Osteoblast (primary cell): ENCODE results near the gene ZNF839. TPM values are rescaled to one million over a fixed set of nuclear protein-coding genes. Genes with fewer than 3 reads are reported as not detected.

Source experiments
- DNase-seq: peaks from one replicate; pipeline ENCODE4 v3.0.0; 2011; ENCODE audit warnings: low spot score, mixed read lengths; ENCODE audit not compliant: insufficient read length; ENCODE audit errors: missing footprints
- H2AFZ ChIP-seq: 2 replicates; pipeline ENCODE4 v1.6.0; 2011; ENCODE audit warnings: mild to moderate bottlenecking, low read length
- H3K27ac ChIP-seq: 2 replicates; pipeline ENCODE4 v1.5.1; 2011; ENCODE audit warnings: mild to moderate bottlenecking, low read depth, low read length, moderate library complexity
- H3K27me3 ChIP-seq: 2 replicates; pipeline ENCODE4 v1.6.0; 2012; ENCODE audit warnings: mild to moderate bottlenecking, control low read depth, inconsistent platforms, low read length, moderate library complexity; ENCODE audit not compliant: insufficient read depth
- H3K36me3 ChIP-seq: 2 replicates; pipeline ENCODE4 v1.5.1; 2011; ENCODE audit warnings: mild to moderate bottlenecking, low read length, control low read depth, moderate library complexity; ENCODE audit not compliant: insufficient read depth
- H3K4me1 ChIP-seq: 2 replicates; pipeline ENCODE4 v1.5.1; 2011; ENCODE audit warnings: mild to moderate bottlenecking, low read length, control low read depth, moderate library complexity; ENCODE audit not compliant: insufficient read depth
- H3K4me2 ChIP-seq: 2 replicates; pipeline ENCODE4 v1.6.0; 2011; ENCODE audit warnings: mild to moderate bottlenecking, low read length; ENCODE audit not compliant: insufficient read depth
- H3K4me3 ChIP-seq: fragments of 200-600 bp; sonication (generic); 3 replicates; pipeline ENCODE4 v1.5.1; 2012; ENCODE audit warnings: mild to moderate bottlenecking, low read length, inconsistent platforms; ENCODE audit not compliant: insufficient read depth
- H3K79me2 ChIP-seq: 2 replicates; pipeline ENCODE4 v1.6.0; 2012; ENCODE audit warnings: mild to moderate bottlenecking, low read length, control low read depth, inconsistent platforms; ENCODE audit not compliant: insufficient read depth
- H3K9me3 ChIP-seq: 2 replicates; pipeline ENCODE4 v1.5.1; 2011; ENCODE audit warnings: low read depth, low read length, control low read depth
- H4K20me1 ChIP-seq: 2 replicates; pipeline ENCODE4 v1.6.0; 2012; ENCODE audit warnings: mild to moderate bottlenecking, low read length, control low read depth; ENCODE audit not compliant: insufficient read depth
- CTCF ChIP-seq: IDR thresholded peaks from 2 replicates; pipeline ENCODE4 v1.5.1; 2011; ENCODE audit warnings: mild to moderate bottlenecking, low read depth, low read length, moderate library complexity; ENCODE audit errors: extremely low read depth
- total RNA-seq: library from RNA; depleted of rRNA; stranded (reverse); fragments of >200 nt; gene quantifications from 2 replicates; pipeline ENCODE4 v1.2.3, GENCODE V29; 2012

ZNF839 gene
- total RNA-seq, 1 donor: 7.2 TPM

GRCh38 chr14:102338724-102339123, 19.2 kb downstream of the ZNF839 start:
- TF ChIP-seq CTCF: no peak
- no peak overlapping the region for H3K27ac ChIP-seq
- no peaks in the 10 kb centered on the region for H3K4me1 ChIP-seq
- H3K36me3 ChIP-seq: peaks cover 40% of the 10 kb centered on the region
- no peak overlapping the region for H2AFZ ChIP-seq
- H3K4me2 ChIP-seq: no peak overlapping the region
- H3K9me3 ChIP-seq: no peaks in the 10 kb centered on the region
- H4K20me1 ChIP-seq: no peaks in the 10 kb centered on the region
- no peaks in the 10 kb centered on the region for H3K79me2 ChIP-seq
- H3K4me3 ChIP-seq: no peak overlapping the region
- no peak for DNase-seq
- H3K27me3 ChIP-seq: no peaks in the 10 kb centered on the region

- H3K36me3 ChIP-seq: peaks cover 53% of the 10 kb centered on the region
- H3K27me3 ChIP-seq: no peaks in the 10 kb centered on the region
- H3K4me1 ChIP-seq: no peaks in the 10 kb centered on the region
- no peaks in the 10 kb centered on the region for H3K9me3 ChIP-seq
- no peak for DNase-seq
- H3K79me2 ChIP-seq: no peaks in the 10 kb centered on the region
- H2AFZ ChIP-seq: no peak overlapping the region
- H3K4me3 ChIP-seq: no peak overlapping the region
- H3K4me2 ChIP-seq: no peak overlapping the region
- no peak for TF ChIP-seq CTCF
- H4K20me1 ChIP-seq: no peaks in the 10 kb centered on the region
- H3K27ac ChIP-seq: no peak overlapping the region
Observed at GRCh38 chr14:102341566-102341965, 22.0 kb downstream of the ZNF839 start.

DNA sequence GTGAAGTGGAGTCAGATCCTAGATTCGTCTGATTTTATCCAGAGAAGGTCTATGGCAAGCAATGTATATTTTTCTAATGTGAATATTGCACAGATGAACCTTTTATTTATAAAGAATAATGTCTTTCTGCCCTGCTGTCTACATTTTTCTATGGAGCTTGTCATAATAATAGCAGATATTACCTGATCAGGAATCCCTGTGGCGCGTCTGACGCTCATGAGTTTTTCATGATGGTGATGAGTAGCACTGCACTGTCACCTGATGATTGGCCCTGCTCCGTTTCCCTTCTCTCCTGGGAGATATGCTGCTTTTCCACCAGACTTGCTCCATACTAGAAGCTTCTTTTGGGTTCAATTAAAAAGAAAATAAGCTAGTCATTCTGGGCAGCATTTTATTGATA, 22.7 kb downstream of the ZNF839 start:
- H3K4me2 ChIP-seq: no peak overlapping the region
- no peaks in the 10 kb centered on the region for H3K79me2 ChIP-seq
- DNase-seq: no peak
- TF ChIP-seq CTCF: no peak
- H3K27ac ChIP-seq: no peak overlapping the region
- H4K20me1 ChIP-seq: no peaks in the 10 kb centered on the region
- H3K4me1 ChIP-seq: no peaks in the 10 kb centered on the region
- H3K36me3 ChIP-seq: peaks cover 54% of the 10 kb centered on the region
- no peaks in the 10 kb centered on the region for H3K27me3 ChIP-seq
- H3K4me3 ChIP-seq: no peak overlapping the region
- no peaks in the 10 kb centered on the region for H3K9me3 ChIP-seq
- H2AFZ ChIP-seq: no peak overlapping the region

- H3K36me3 ChIP-seq: peaks cover 57% of the 10 kb centered on the region
Observed at GRCh38 chr14:102344084-102344483, 24.5 kb downstream of the ZNF839 start.

More at GRCh38 chr14:102344084-102344483, 24.5 kb downstream of the ZNF839 start:
- Histone ChIP-seq H3K27ac (no peak overlapping the region), H3K27me3 (no peaks in the 10 kb centered on the region), H2AFZ (no peak overlapping the region), H3K79me2 (no peaks in the 10 kb centered on the region), H3K4me1 (no peaks in the 10 kb centered on the region), H4K20me1 (no peaks in the 10 kb centered on the region), H3K4me3 (no peak overlapping the region), H3K9me3 (no peaks in the 10 kb centered on the region), H3K4me2 (no peak overlapping the region)
- no peak for DNase-seq
- no peak for TF ChIP-seq CTCF
